ENCODE results near the gene CDH24.

Gene CDH24

GRCh38 chr14:23045419-23046357 lies 11.6 kb downstream of the CDH24 start:
- no peak for DNase-seq (ENCODE audit: low read depth)

- no peak for DNase-seq (ENCODE audit: low read depth)
Measured at GRCh38 chr14:23044840-23045239, 12.5 kb downstream of the CDH24 start.

GRCh38 chr14:23043754-23044153 lies 13.6 kb downstream of the CDH24 start:
- DNase-seq (ENCODE audit: low read depth) = no peak

GRCh38 chr14:23043145-23043544 lies 14.2 kb downstream of the CDH24 start:
- no peak for DNase-seq (ENCODE audit: low read depth)

- no peak for DNase-seq (ENCODE audit: low read depth)
Measured at GRCh38 chr14:23042162-23042965, 15.0 kb downstream of the CDH24 start, which contains the start of gene PSMB11. Gene PSMB11, plus strand, starts transcription at chr14:23042212. Its CDS starts 14 bp downstream, at chr14:23042226.

GRCh38 chr14:23041729-23042128 lies 15.6 kb downstream of the CDH24 start:
- no peak for DNase-seq (ENCODE audit: low read depth)

GRCh38 chr14:23040100-23040499 lies 17.2 kb downstream of the CDH24 start:
- DNase-seq (ENCODE audit: low read depth) = no peak

GRCh38 chr14:23035303-23036144 lies 21.8 kb downstream of the CDH24 start:
- no peak for DNase-seq (ENCODE audit: low read depth)

GRCh38 chr14:23034498-23035302 lies 22.6 kb downstream of the CDH24 start, which contains the start of gene PSMB5:
Gene PSMB5, minus strand, starts transcription at chr14:23034900. Its CDS starts 19 bp downstream, at chr14:23034881.
- peak; percentile 92 for DNase-seq (ENCODE audit: low read depth)

- no peak for DNase-seq (ENCODE audit: low read depth)
Measured at GRCh38 chr14:23033801-23034497, 23.4 kb downstream of the CDH24 start.

- no peak for DNase-seq (ENCODE audit: low read depth)
Measured at GRCh38 chr14:23033251-23033727, 24.0 kb downstream of the CDH24 start.

GRCh38 chr14:23030936-23031335 lies 26.4 kb downstream of the CDH24 start:
- no peak for DNase-seq (ENCODE audit: low read depth)

GRCh38 chr14:23028799-23029198 lies 28.5 kb downstream of the CDH24 start:
- no peak for DNase-seq (ENCODE audit: low read depth)

- DNase-seq (ENCODE audit: low read depth) = no peak
Measured at GRCh38 chr14:23025151-23025814, 32.0 kb downstream of the CDH24 start.

- DNase-seq (ENCODE audit: low read depth) = no peak
Measured at GRCh38 chr14:23024612-23025075, 32.7 kb downstream of the CDH24 start.

- no peak for DNase-seq (ENCODE audit: low read depth)
Measured at GRCh38 chr14:23023795-23024152, 33.5 kb downstream of the CDH24 start.

GRCh38 chr14:23023022-23023794 lies 34.1 kb downstream of the CDH24 start:
- DNase-seq (ENCODE audit: low read depth) = no peak

- DNase-seq (ENCODE audit: low read depth) = no peak
Measured at GRCh38 chr14:23021889-23022442, 35.4 kb downstream of the CDH24 start.
